Cerebellar cortex (tissue), 1 donor: ENCODE results near the gene P4HA2.
A peak's percentile ranks its signal among the peaks of the same experiment; 100 is the strongest.

Experiments used
- DNase-seq: peaks from one replicate; pipeline ENCODE4 v3.0.0-alpha.2; 2015; ENCODE audit warnings: low spot score

P4HA2 gene

GRCh38 chr5:132223861-132224260 is 3.8 kb downstream of the P4HA2 start:
- no peak for DNase-seq

DNA sequence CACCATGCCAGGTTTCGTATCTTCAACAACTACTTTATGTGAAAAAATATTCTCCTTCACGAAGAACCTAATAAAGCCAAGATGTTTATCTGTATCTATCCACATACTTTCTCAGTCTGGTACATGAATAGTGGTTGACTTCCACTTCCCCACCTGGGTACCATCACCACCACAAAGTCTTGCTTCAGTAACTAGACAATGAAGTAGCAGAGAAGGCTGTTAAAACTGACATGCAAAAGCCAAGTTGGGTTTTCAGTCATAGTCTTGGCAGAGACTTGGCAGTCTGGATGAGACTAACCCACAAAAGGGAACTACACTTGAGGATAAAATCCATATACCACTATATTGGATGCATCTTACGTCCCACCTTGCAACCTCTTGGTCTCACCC is 5.0 kb downstream of the P4HA2 start:
- no peak for DNase-seq

DNA sequence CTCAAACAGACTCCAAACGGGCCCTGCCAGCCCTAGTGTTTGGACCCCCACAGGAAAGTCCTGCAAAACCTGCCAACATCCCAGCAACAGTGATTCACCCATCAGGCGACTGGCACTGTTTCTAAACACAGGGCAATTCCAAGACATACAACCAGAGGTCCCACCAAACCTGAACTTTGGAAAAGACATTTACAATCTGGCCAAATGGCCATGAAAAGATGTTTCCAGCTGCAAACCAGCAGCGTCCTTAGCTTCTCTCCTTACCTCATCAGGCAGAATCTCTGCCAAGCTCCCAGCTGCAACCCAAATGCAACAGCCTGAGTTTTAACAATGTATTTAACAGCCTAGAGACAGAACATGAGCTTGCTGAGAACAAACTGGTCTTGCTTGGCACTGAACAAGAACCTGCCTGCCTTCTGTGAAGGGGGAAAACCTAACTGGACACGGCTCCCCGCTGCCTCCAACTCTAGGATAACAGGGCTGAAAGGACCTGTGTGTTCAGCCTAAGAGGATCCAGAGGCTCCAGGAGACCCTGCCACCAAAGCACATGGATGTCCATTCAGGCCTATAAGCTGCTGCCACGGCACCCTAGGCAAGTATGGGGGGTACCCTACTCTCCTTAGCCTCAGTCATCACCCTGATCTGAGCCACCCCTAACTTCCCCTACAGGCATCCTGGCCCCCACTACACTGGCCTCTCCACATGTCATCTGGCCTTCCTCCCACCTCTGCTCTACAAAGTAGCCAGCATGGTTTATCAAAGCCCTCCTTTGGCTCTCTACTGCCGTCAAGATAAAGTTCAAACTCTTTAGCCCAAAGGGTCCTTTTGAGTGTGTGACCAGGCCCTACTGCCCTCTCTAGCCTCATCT is 5.6 kb downstream of the P4HA2 start:
- DNase-seq: peak; percentile 67

- DNase-seq: no peak
These were observed 7.2 kb downstream of the P4HA2 start for GRCh38 chr5:132220491-132220890.

GRCh38 chr5:132219981-132220380 is 7.7 kb downstream of the P4HA2 start:
- no peak for DNase-seq

DNA sequence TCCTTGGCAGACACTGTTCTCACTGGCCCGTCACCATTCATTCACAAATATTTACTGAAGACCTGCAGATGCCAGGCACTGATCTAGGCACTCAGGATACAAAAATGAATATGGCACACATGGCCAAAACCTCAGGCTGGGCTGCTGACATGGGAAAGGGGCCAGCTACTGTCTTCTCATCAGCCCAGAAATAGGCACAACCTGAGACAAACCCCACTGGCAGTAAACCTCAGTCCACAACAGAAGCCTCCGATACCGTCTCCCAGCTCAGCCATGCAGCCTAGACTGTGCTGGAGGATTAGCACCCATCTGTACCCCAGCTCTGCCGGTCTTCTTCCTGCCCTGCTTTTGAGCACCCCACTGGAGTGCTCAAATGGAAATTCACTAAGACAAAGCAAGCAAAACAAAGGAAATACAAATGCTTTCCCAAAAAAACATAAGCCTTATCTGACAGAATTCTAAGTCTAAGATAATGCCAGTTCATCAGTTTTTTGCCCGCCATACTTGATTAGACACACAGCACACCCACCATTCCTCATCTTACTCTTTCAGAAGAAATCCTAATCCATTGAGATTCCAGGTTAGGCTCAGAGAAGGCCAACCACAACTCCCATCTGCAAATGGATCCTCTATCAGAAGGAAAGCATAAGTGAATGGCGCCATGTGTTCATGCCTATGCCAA is 8.2 kb downstream of the P4HA2 start:
- no peak for DNase-seq

DNA sequence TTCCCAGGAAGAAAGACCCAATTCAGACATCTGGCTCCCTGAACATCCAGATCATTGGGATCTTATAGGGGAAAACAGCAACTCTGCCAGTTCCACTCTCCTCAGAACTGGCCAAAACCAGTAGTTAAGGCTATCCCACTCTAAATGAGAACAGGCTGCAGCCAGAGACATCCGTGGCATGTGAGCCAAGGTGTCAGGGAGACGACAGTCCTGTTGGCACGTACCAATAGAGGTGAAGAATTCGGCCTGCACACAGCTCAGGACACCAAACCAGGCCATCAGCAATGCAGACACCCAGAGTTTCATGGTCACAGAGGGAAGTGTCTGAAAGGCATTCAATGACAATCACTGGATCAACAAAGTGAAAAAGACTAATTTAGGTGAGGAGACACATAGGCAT is 9.3 kb downstream of the P4HA2 start:
- no peak for DNase-seq

GRCh38 chr5:132215329-132215728 is 12.3 kb downstream of the P4HA2 start:
- DNase-seq: peak; percentile 94

DNA sequence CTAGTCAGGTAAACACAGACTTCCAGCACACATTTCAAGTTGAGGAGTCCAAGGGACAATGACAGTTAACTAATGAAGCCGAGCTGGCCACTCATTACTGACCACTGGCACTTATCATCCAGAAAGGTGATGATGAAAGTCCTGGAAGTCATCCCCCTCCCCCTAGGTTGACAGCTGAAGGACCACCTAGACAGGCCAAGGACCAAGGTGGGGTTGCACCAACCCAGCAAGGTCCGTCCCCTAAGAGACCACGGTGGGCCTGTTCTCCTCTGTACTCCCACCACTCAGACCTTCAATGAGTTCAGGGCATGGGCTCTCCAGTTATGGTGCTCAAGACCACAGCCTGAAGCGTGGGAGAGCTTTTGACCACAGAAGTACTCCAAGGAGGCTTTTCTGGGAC is 13.2 kb downstream of the P4HA2 start:
- no peak for DNase-seq

GRCh38 chr5:132213666-132214065 is 14.0 kb downstream of the P4HA2 start:
- DNase-seq: no peak

DNA sequence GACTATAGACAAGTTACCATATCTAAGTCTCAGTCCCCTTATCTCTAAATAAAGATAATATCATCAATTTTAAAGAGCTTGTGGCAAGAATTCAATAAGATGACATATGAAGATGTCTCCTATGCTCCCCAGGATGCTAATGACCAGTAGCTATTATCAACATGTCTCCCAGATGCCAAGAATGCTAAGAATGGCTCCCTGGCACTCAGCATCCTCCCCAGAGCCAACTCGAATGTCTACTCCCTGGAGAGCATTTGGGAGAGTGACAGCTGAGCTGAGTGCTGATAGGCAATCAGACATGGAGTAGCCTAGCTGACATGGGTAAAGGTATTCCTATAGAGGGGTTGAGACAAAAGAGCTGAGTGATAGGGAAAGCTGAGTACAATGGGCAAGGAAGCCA is 15.9 kb downstream of the P4HA2 start:
- no peak for DNase-seq

DNA sequence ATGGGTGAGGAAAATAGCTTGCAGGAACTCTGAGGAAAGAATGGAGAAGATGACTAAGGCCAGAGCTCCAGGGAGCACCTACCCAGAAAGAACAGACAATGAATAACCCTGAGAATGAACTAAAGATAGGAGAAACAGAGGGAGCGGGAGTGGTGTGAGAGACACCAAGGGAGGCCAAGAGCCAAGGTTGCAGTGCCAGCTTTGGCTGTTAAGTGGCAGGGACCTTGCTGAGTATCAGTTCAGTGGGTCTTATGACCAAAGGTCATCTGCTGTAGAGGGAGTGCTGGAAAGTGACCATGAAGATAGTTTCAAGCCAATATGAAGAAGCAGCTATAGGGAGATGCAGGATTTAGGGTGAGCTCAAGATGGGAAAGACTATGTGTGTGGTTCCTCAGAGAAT is 16.7 kb downstream of the P4HA2 start:
- DNase-seq: no peak

- DNase-seq: peak; percentile 49
These were observed 17.6 kb downstream of the P4HA2 start for GRCh38 chr5:132209901-132210545.

GRCh38 chr5:132209131-132209530 is 18.5 kb downstream of the P4HA2 start:
- no peak for DNase-seq

- DNase-seq: no peak
These were observed 19.9 kb downstream of the P4HA2 start for GRCh38 chr5:132207778-132208177.

DNA sequence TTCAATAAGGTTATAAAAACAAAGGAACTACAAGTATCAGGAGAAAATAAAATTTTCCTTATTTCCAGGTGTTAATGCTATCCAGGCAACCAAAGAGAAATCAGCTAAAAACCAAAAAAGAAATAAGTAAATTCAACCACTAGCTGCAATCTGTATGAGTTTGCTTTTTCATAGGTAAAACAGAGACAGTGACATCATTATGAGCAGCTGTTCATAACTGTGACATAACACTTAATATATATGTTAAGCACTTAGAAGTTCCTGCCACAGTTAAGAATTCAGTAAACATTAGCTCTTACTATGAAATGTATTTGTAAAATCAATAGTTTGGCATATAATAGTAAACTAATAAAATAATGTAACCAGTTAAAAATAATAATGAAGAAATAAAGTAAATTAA is 20.9 kb downstream of the P4HA2 start:
- DNase-seq: no peak

DNA sequence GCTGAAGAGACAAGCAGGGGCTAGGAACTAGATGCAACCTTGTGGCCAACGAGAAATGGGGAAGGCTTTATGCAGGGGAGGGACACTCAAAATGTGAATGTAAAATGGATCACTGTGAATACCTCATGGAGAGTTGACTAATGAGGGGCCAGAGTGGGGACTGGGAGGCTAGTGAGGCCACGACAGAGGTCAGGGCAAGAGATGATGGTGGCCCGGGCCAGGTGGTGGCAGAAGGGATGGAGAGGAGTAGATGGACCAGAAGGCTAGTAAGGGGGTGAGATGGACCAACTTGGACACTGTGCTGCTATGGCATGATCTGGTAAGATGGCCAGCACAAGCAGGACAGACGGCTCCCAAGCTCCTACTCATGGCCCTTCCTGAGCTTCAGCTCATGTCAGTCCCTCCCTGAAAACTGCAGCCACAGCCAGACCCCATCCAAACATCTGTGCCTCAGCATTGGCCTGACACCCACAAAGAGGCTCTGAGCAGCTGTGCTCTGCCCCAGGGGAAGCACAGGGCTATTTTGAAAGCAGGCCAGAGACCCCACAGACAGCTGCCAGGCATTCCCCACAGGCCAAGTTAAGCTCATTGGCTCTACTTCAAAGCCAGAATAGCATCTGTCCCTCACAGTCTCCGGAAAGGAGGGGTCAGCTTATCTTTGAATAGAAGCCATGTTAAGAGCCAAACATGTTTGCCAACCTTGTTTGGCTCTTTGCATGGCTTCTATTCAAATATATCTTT is 22.1 kb downstream of the P4HA2 start:
- DNase-seq: no peak

DNA sequence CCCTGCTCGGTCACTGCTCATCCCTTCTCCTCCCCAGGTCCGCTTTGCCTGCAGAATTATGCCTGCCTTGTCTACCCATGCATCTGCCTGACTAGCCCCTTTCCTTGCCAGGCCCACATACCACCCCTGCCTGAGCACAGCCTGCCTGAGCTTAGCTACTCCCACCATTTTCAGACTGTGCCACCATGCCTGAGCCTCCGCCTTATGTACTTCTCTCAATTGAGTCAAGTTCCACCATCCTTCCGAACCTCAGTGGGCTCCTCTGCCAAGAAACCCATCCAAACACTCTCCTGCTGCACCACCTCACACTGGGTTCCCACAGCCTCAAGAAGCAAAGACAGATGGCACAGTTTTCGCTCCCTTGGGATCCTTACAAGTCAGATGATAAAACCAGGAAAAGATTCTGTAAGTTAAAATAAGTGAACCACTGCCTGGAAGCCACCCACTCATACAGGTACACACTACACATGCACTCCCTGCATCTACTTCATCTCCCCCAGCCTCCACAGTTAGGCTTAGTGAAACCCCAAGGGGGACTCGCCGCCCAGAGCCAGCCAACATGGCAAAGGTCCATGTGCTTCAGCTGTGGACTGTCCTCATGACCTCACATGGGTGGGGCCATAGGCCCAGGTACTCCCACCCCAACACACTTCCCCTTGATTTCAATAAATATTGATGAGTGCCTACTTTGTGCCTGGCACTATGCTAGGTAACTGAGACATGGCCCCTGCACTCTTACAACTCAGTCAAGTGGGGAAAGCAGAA is 23.1 kb downstream of the P4HA2 start:
- no peak for DNase-seq

DNA sequence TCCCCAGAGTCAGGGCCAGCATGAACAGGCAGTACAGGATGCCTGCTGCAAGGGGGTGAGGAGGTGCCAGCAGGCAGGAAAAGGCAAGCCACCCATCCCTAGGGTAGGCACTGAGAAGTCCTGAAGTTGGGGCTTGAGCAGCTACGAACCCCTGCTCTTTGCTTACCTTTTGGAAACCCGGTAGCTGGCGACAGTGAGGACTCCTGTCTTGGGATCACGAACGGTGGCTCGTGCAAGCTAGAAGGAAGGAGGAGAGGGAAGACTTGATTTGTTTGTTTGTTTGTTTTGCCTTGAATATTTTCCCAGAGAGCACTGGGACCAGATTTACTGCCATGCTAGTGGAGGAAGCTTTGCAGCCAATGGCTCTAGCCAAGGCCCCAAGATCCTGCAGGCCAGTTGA is 23.7 kb downstream of the P4HA2 start:
- DNase-seq: no peak

- no peak for DNase-seq
These were observed 24.2 kb downstream of the P4HA2 start for GRCh38 chr5:132203464-132203818.

DNA sequence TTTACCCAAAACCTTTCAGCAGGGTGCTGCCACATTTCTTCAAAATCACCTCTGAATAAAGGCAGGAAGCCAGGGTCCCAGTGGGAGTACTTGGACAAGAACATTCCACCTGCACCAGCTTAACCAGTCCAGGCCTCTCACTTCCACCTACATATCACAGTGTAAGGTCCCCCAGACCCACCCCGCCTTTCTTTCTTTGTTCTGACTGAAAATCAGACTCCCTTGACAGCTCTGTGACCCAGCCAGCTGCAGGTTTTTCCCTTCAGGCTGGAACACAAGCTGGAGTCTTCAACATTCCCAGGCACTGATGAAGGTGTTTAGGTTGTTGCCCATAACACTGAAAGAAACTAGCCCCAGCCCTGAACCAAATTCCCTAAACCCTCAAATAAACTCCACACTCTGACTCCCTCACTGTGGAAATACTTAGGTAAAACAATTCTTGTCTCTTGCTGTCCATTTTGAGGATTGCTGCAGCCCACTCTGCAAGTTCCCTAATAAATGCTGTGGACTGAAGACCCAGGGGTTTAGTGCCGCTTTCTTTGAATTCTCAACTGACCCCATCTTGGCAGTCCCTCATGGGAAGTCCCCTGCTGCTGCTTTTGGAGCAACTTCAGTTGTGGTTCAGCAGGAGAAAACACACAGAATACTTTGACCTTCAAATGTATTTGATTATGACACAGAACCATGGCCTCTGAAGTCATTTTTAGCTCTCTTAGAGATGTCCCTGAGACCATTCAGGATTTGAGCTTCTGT is 24.8 kb downstream of the P4HA2 start:
- no peak for DNase-seq
